ENCODE data around the gene TTC9. TPM values are rescaled to one million over a fixed set of nuclear protein-coding genes. Genes with fewer than 3 reads are reported as not detected.

Gene TTC9
- total RNA-seq, 2 experiments from 2014 or later, result 6.4 to 8.3 TPM

DNA sequence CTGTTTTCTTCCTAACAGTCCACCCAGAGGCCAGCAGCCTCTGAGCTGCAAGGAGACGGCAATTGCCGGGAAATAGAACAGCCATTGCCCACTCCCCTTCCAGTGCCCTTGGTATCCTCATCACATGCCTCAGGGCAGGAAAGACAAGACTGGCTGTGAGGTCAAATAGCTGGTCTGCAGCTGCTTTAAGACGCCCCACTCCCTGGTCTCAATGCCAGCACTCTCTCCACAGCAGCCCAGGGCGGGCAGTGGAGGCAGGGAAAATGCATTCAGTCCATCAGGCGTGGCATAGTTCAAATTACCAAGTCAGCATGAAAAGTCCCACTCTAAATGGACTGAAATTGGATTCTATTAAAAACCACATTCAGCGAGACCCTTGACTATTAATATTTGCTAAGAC, 35.6 kb downstream of the TTC9 start:
- ChIA-PET CTCF (no interaction called here), POLR2A (no interaction called here)
- H3K9me3 Mint-ChIP-seq (ENCODE audit: low read depth), result no peaks in the 10 kb centered on the region
- DNase-seq, result no peak
- no peak overlapping the region for H3K4me3 Mint-ChIP-seq
- H3K27me3 Mint-ChIP-seq, result no peaks in the 10 kb centered on the region
- intact Hi-C loops (cut with DNase I, micrococcal nuclease), result no loop called here
- ATAC-seq, result no peak
- H3K36me3 Mint-ChIP-seq (ENCODE audit: low read depth), result peaks cover 5% of the 10 kb centered on the region
- no peak overlapping the region for H3K27ac Mint-ChIP-seq
- peaks cover 3% of the 10 kb centered on the region for H3K4me1 Mint-ChIP-seq

DNA sequence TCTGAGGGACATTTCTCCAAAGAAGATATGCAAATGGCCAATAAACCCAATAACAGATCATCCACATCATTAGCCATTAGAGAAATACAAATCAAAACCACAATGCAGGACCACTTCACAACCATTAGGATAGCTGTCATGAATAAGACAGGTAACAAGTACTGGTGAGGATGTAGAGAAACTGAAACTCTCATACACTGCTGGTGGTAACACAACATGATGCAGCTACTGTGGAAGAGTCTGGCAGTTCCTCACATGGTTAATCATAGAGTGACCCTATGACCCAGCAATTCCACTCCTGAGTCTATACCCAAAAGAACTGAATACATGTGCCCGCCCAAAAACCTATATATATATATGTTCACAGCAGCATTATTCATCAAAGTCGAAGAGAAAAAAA, 39.0 kb downstream of the TTC9 start:
- DNase-seq, result no peak
- Mint-ChIP-seq H3K27ac (no peak overlapping the region), H3K4me1 (peaks cover 3% of the 10 kb centered on the region), H3K4me3 (no peak overlapping the region), H3K27me3 (no peaks in the 10 kb centered on the region), H3K9me3 (ENCODE audit: low read depth) (no peaks in the 10 kb centered on the region), H3K36me3 (ENCODE audit: low read depth) (peaks cover 3% of the 10 kb centered on the region)
- intact Hi-C loops (cut with DNase I, micrococcal nuclease), result no loop called here
- peak; percentile 23 for ATAC-seq
- ChIA-PET CTCF (interaction anchor here (0.6 kb wide), 1 partner anchor 80 kb away, joined by 3 read pairs; no protein-coding TSS in a partner anchor), POLR2A (no interaction called here)

DNA sequence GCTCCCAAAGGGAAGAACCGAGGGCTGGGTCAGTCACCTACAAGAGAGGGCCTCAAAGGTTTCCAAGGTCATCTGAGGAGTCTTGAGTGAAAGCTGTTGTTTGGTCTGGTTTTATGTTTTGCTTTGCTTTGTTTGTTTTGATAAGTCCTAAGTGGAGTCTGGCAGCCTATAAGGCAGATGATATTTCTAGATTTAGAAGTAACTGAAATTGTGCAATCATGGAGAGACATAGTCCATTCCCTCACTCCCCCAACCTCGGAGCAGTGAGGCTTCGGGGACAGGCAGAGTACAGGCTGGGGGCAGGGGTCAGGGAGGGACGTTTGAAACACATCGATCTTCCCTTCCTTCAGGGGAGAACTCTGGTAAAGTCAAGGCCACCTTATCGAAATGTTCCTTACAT, 42.3 kb downstream of the TTC9 start:
- no peak for DNase-seq
- ATAC-seq, result no peak
- Mint-ChIP-seq H3K9me3 (ENCODE audit: low read depth) (no peaks in the 10 kb centered on the region), H3K36me3 (ENCODE audit: low read depth) (no peaks in the 10 kb centered on the region), H3K27me3 (no peaks in the 10 kb centered on the region), H3K4me1 (peaks cover 3% of the 10 kb centered on the region), H3K27ac (no peak overlapping the region), H3K4me3 (no peak overlapping the region)
- ChIA-PET POLR2A (no interaction called here), CTCF (interaction anchor here (0.7 kb wide), 1 partner anchor 35 kb away, joined by 3 read pairs; no protein-coding TSS in a partner anchor)
- intact Hi-C loops (cut with DNase I, micrococcal nuclease), result no loop called here

DNA sequence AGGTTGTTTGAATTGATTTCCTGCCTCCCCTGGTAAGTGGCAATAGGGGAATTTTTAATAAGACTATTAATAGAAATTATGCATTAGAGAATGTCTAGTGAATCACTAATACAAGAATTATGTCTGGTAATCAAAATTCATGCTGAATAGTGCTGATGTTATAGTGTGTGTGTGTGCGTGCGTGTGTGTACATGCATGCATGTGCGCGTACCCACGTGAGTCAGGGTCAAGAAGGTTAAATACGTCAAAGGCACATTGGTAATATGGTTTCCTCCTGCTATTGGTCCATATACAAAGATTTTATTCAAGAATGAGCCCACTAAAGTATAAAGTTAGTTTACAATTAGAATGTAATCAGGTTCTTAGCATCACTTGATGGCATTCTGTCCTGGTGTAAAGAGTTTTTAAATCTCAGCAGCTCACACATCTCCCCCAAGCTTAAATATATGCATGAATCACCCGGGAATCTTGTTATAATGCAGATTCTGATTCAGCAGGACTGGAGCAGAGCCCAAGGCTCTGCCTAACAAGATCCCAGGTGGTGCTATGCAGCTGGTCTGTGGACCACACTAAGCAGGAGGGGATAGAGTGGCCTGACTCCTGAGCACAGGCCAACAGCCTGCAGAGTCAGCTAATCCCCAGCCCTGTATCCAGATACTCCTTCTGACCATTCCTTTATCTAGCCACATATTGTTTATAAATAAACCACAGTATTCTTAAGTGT, 43.9 kb downstream of the TTC9 start:
- no peaks in the 10 kb centered on the region for H3K9me3 Mint-ChIP-seq (ENCODE audit: low read depth)
- H3K27me3 Mint-ChIP-seq, result no peaks in the 10 kb centered on the region
- no peak overlapping the region for H3K27ac Mint-ChIP-seq
- ChIA-PET POLR2A (no interaction called here), CTCF (no interaction called here)
- intact Hi-C loops (cut with DNase I, micrococcal nuclease), result no loop called here
- H3K4me1 Mint-ChIP-seq, result peaks cover 2% of the 10 kb centered on the region
- no peak for ATAC-seq
- DNase-seq, result no peak
- H3K36me3 Mint-ChIP-seq (ENCODE audit: low read depth), result no peaks in the 10 kb centered on the region
- no peak overlapping the region for H3K4me3 Mint-ChIP-seq

DNA sequence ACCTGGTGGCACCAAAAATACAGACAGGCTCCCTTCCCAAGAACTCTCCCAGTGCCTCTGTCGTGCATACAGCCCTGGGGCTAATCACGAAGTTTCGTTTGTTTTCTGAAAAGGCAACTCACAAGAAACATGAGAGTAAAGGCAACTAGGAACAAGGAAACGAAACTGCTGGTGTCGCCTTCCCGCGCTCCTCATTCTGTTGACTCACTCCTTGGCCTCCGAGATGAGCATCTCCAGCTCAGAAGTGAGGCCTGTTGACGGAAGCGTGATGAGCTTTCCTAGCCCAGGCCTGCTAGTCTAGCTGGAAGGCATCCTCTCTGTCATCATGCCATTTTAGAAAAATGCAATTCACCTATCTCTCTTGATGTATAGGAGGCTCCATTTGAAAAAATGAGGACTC, 50.5 kb downstream of the TTC9 start:
- intact Hi-C loops (cut with DNase I, micrococcal nuclease), result no loop called here
- no peak for ATAC-seq
- CTCF ChIA-PET, result interaction anchor here (0.7 to 0.9 kb wide), 2 partner anchors 125 to 276 kb away, joined by 3 read pairs; no protein-coding TSS in a partner anchor

DNA sequence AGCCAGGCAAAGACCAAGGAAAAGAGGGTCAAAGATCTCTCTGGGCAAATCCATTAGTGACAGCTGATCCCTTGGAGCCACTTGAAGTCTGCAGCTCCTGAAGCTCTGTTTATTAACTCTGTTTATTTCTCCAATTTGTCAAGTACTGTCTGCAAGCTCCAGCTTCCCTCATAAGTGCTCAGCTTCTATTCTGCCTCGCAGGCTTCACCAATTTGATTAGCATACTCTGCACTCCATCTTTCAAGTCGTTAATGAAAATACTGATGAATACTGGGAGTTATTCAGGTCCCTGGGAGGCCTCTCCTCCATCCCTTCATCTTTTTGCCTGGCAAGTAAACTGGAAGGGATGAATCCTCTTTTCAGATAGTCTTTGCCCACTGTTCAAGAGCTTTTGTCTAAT, 54.3 kb downstream of the TTC9 start:
- DNase-seq (no peak), ATAC-seq (no peak)
- Mint-ChIP-seq H3K27ac (no peak overlapping the region), H3K4me3 (no peak overlapping the region), H3K36me3 (ENCODE audit: low read depth) (no peaks in the 10 kb centered on the region), H3K9me3 (ENCODE audit: low read depth) (no peaks in the 10 kb centered on the region), H3K4me1 (no peaks in the 10 kb centered on the region), H3K27me3 (no peaks in the 10 kb centered on the region)
- intact Hi-C loops (cut with DNase I, micrococcal nuclease), result no loop called here
- POLR2A ChIA-PET, result no interaction called here
- CTCF ChIA-PET, result interaction anchor here (1.9 kb wide), 1 partner anchor 9 kb away, joined by 5 read pairs; no protein-coding TSS in a partner anchor

More for the DNA sequence above, 50.5 kb downstream of the TTC9 start:
- Mint-ChIP-seq H3K36me3 (ENCODE audit: low read depth) (no peaks in the 10 kb centered on the region), H3K4me1 (no peaks in the 10 kb centered on the region), H3K27me3 (no peaks in the 10 kb centered on the region), H3K27ac (no peak overlapping the region), H3K4me3 (no peak overlapping the region), H3K9me3 (ENCODE audit: low read depth) (no peaks in the 10 kb centered on the region)
- no peak for DNase-seq
- POLR2A ChIA-PET, result no interaction called here

DNA sequence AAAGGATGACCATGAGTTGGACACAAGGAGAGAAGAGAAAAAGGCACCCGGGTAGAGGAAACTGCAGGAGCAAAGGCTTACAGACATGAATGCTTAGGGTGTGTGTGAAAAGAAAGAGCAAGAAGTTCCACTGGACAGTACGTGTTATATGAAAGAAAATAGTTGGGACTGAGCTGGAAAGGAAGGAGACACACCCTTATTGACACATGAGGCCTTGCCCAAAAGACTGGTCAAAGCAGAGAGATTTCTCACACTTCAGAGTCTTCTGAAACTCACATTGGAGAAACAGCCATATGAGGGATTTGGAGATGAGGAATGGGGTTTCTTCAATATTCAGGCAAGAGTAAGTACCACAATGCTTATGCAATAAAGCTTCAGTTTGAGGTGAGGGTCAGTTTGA, 56.0 kb downstream of the TTC9 start:
- H3K36me3 Mint-ChIP-seq (ENCODE audit: low read depth), result no peaks in the 10 kb centered on the region
- no peaks in the 10 kb centered on the region for H3K27me3 Mint-ChIP-seq
- ChIA-PET POLR2A (no interaction called here), CTCF (interaction anchor here (1.5 to 1.9 kb wide), 2 partner anchors 14 to 16 kb away, joined by 3 to 5 read pairs; no protein-coding TSS in a partner anchor)
- ATAC-seq (no peak), DNase-seq (no peak)
- no peak overlapping the region for H3K4me3 Mint-ChIP-seq
- intact Hi-C loops (cut with DNase I, micrococcal nuclease), result no loop called here
- H3K9me3 Mint-ChIP-seq (ENCODE audit: low read depth), result no peaks in the 10 kb centered on the region
- no peak overlapping the region for H3K27ac Mint-ChIP-seq
- no peaks in the 10 kb centered on the region for H3K4me1 Mint-ChIP-seq

DNA sequence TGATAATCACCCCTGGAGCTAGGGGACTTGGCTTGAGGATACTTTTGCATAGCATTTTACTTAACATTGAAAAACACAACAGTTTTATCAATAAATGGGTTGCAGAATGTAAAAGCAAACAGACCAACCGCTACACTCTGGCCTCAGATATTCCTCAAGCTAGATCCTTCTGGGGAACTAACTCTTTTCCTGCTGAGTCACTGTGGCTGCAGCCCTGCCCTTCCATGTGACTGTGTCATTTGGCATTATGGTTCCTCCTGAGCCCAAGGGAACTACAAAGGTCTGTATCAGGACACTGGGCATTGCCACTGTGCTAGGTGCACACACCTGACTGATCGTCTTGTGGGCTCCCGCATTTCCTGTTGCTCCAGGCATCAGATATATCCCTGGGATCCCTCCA, 56.6 kb downstream of the TTC9 start:
- Mint-ChIP-seq H3K4me1 (no peaks in the 10 kb centered on the region), H3K27ac (no peak overlapping the region), H3K36me3 (ENCODE audit: low read depth) (no peaks in the 10 kb centered on the region), H3K27me3 (no peaks in the 10 kb centered on the region), H3K4me3 (no peak overlapping the region), H3K9me3 (ENCODE audit: low read depth) (no peaks in the 10 kb centered on the region)
- CTCF ChIA-PET, result interaction anchor here (0.7 to 1.9 kb wide), 5 partner anchors 8 to 80 kb away, joined by 3 to 5 read pairs (median 4); no protein-coding TSS in a partner anchor
- ATAC-seq, result no peak
- POLR2A ChIA-PET, result no interaction called here
- DNase-seq, result no peak
- intact Hi-C loops (cut with DNase I, micrococcal nuclease), result no loop called here

DNA sequence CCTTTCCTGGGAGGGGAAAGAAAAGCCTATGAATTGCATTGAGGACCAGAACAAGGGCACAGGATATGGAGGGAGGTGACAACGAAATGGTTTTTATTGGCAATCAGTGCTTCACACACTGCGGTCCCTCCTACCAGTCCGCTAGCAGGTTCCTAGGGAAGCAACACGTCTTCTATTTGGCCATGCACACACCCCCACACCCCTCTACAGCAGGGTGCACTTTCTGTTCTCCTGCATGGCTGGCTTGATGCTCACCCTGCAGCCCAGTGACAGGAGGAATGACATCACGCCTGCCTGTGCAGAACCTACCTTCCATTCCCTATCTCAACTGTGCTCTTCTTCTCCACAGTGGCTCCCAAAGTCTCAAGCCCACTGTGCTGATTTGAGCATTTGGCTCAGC, 57.9 kb downstream of the TTC9 start:
- ChIA-PET CTCF (interaction anchor here (0.7 kb wide), 1 partner anchor 1746 kb away, joined by 3 read pairs; no protein-coding TSS in a partner anchor), POLR2A (no interaction called here)
- Mint-ChIP-seq H3K27me3 (no peaks in the 10 kb centered on the region), H3K4me1 (no peaks in the 10 kb centered on the region), H3K9me3 (ENCODE audit: low read depth) (no peaks in the 10 kb centered on the region), H3K27ac (no peak overlapping the region), H3K4me3 (no peak overlapping the region), H3K36me3 (ENCODE audit: low read depth) (no peaks in the 10 kb centered on the region)
- intact Hi-C loops (cut with DNase I, micrococcal nuclease), result no loop called here
- ATAC-seq (no peak), DNase-seq (no peak)

DNA sequence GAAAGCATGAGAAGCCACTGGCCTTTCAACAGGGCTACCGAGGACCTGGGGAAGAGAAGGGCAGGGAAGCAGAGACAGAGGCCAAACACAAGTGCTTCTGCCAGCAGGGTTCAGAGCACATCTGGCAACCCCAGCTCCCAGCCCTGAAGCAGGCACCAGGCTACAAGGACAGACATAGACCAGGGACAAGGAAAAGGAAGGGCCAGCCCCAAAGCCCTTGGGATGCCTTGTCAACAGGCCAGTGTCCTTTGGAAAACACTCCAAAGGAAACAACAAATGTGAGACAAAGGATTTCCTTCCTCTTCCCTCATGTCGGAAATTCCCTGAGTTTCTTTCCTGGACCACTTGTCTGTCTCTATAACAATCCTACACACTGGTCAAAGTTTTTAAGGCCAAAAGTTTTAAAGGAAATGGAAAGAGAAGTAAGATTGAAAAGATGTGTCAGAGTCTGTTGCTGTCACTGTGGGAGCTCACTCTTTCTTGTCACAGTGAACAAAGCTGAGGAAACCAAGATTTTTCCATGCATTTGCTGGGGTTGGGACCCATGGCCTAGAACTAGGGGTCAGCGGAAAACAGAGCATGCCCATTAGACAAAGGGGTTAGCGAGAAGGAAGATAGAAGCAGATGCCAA, 59.4 kb downstream of the TTC9 start:
- H3K36me3 Mint-ChIP-seq (ENCODE audit: low read depth), result no peaks in the 10 kb centered on the region
- ATAC-seq, result no peak
- intact Hi-C loops (cut with DNase I, micrococcal nuclease), result no loop called here
- POLR2A ChIA-PET, result no interaction called here
- no peaks in the 10 kb centered on the region for H3K27me3 Mint-ChIP-seq
- DNase-seq, result no peak
- CTCF ChIA-PET, result interaction anchor here (0.6 to 2.2 kb wide), 2 partner anchors 13 to 95 kb away, joined by 3 to 7 read pairs; no protein-coding TSS in a partner anchor
- no peak overlapping the region for H3K27ac Mint-ChIP-seq
- no peaks in the 10 kb centered on the region for H3K4me1 Mint-ChIP-seq
- no peaks in the 10 kb centered on the region for H3K9me3 Mint-ChIP-seq (ENCODE audit: low read depth)
- H3K4me3 Mint-ChIP-seq, result no peak overlapping the region

DNA sequence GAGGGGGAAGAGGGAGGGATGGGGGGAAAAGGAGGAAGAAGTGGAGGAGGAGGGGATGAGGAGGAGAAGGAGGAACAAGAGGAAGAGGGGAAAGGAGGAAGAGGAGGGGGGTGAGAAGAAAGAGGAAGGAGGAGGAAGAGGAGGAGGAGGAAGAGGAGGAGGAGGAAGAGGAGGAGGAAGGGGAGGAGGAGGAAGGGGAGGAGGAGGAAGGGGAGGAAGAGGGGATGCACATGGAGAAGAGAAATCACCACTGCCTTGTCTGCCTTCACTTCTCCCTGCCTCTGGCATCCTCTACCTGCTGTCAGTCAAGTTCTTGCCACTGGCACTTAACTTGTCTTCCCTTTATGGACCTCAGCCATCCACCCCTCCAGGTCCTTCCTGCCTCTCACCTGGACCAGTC, 59.9 kb downstream of the TTC9 start:
- no peak overlapping the region for H3K4me3 Mint-ChIP-seq
- intact Hi-C loops (cut with DNase I, micrococcal nuclease), result no loop called here
- H3K36me3 Mint-ChIP-seq (ENCODE audit: low read depth), result no peaks in the 10 kb centered on the region
- DNase-seq (no peak), ATAC-seq (no peak)
- no peaks in the 10 kb centered on the region for H3K4me1 Mint-ChIP-seq
- no peaks in the 10 kb centered on the region for H3K27me3 Mint-ChIP-seq
- no peak overlapping the region for H3K27ac Mint-ChIP-seq
- ChIA-PET CTCF (interaction anchor here (0.6 to 2.2 kb wide), 2 partner anchors 12 to 94 kb away, joined by 3 to 7 read pairs; no protein-coding TSS in a partner anchor), POLR2A (no interaction called here)
- no peaks in the 10 kb centered on the region for H3K9me3 Mint-ChIP-seq (ENCODE audit: low read depth)

DNA sequence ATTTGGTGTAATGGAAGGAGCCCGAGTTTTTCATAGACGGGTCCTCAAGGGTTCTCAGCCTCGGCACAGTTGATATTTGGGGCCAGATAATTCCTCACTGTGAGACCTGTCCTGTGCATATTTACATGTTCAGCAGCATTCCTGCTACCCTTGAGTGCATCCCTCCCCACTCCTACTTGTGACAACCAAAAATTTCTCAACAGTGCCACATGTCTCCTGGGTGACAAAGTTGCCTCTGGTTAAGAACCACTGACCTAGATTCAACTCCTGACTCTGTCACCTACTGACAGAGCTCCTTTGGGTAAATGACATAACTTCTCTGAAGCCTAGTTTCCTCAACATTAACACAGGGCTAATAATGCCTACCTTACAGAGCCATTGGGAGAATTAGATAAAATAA, 60.4 kb downstream of the TTC9 start:
- ChIA-PET CTCF (interaction anchor here (0.9 to 2.2 kb wide), 3 partner anchors 12 to 72 kb away, joined by 4 to 7 read pairs (median 6); no protein-coding TSS in a partner anchor), POLR2A (no interaction called here)
- no peak overlapping the region for H3K4me3 Mint-ChIP-seq
- no peaks in the 10 kb centered on the region for H3K4me1 Mint-ChIP-seq
- ATAC-seq, result no peak
- DNase-seq, result no peak
- H3K27me3 Mint-ChIP-seq, result no peaks in the 10 kb centered on the region
- intact Hi-C loops (cut with DNase I, micrococcal nuclease), result no loop called here
- H3K36me3 Mint-ChIP-seq (ENCODE audit: low read depth), result no peaks in the 10 kb centered on the region
- no peak overlapping the region for H3K27ac Mint-ChIP-seq
- no peaks in the 10 kb centered on the region for H3K9me3 Mint-ChIP-seq (ENCODE audit: low read depth)

All from activated CD4-positive, alpha-beta T cell treated with anti-CD3 and anti-CD28 coated beads for 36 hours (primary cell).